GM12873 (cell line): Measurements from ENCODE around the gene SEC62.

Experiments
- CTCF ChIP-seq: IDR thresholded peaks from 2 replicates; pipeline ENCODE4 v1.5.1; 2012; ENCODE audit warnings: low read depth, mild to moderate bottlenecking, moderate library complexity, low read length, control low read depth; ENCODE audit not compliant: insufficient read depth; ENCODE audit errors: missing control alignments

SEC62 gene

GRCh38 chr3:169939751-169940150 lies 26.9 kb upstream of the SEC62 start:
- TF ChIP-seq CTCF, result no peak

- TF ChIP-seq CTCF, result no peak
Measured at GRCh38 chr3:169940470-169941181, 26.0 kb upstream of the SEC62 start.

- TF ChIP-seq CTCF, result peak; percentile 14
Measured at GRCh38 chr3:169945313-169945712, 21.3 kb upstream of the SEC62 start.

GRCh38 chr3:169946336-169946735 lies 20.3 kb upstream of the SEC62 start:
- TF ChIP-seq CTCF, result no peak

- no peak for TF ChIP-seq CTCF
Measured at GRCh38 chr3:169948559-169949448, 17.8 kb upstream of the SEC62 start.

- TF ChIP-seq CTCF, result no peak
Measured at GRCh38 chr3:169952045-169952444, 14.6 kb upstream of the SEC62 start.

GRCh38 chr3:169953462-169954141 lies 13.0 kb upstream of the SEC62 start:
- no peak for TF ChIP-seq CTCF
